DND-41 (cell line): ENCODE results near the gene PTMS.

ENCODE experiments used
- CTCF ChIP-seq: IDR thresholded peaks from 2 replicates; pipeline ENCODE4 v1.5.1; 2012; ENCODE audit warnings: borderline replicate concordance, low read length, moderate library complexity, mild to moderate bottlenecking; ENCODE audit not compliant: poor library complexity, severe bottlenecking; ENCODE audit errors: extremely low read depth
- EZH2 ChIP-seq: IDR thresholded peaks from 3 replicates; pipeline ENCODE4 v1.6.1; 2012; ENCODE audit warnings: borderline replicate concordance, low read depth, mild to moderate bottlenecking, moderate library complexity, low read length, inconsistent platforms; ENCODE audit not compliant: severe bottlenecking

- no peak for TF ChIP-seq CTCF
- TF ChIP-seq EZH2: no peak
Observed at GRCh38 chr12:6742834-6743233, 23.3 kb upstream of the PTMS start.
